ENCODE measurements around the gene CYP4F22.
"Not testable (repeated sequence)": the region's sequence is repeated elsewhere in the genome, so short reads cannot be mapped to it uniquely, and the experiment has no call there.

The CYP4F22 gene

GRCh38 chr19:15508035-15508710 lies at the start of gene CYP4F22:
Gene CYP4F22, plus strand, starts transcription at chr19:15508525. Its CDS starts 16,812 bp downstream, at chr19:15525337.
- no peak for DNase-seq

DNA sequence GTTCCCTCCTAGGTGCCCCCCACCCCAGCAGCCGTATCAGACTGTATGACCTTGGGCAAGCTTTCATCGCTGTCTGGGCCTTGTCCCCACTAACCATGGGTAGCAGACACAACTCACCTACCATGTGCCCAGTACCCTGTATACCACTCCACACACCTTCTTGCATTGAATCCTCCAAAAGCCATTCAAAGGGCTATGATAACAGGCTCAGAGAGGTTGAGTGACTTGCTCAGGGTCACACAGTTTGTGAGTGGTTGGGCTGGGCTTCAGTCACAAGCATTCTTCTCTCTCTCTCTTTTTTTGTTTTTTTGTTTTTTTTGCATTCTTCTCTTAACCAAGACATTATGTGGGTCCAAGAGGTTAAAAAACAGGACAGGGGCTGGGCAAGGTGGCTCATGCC lies 46.6 kb upstream of the CYP4F22 start:
- no peak for DNase-seq

DNA sequence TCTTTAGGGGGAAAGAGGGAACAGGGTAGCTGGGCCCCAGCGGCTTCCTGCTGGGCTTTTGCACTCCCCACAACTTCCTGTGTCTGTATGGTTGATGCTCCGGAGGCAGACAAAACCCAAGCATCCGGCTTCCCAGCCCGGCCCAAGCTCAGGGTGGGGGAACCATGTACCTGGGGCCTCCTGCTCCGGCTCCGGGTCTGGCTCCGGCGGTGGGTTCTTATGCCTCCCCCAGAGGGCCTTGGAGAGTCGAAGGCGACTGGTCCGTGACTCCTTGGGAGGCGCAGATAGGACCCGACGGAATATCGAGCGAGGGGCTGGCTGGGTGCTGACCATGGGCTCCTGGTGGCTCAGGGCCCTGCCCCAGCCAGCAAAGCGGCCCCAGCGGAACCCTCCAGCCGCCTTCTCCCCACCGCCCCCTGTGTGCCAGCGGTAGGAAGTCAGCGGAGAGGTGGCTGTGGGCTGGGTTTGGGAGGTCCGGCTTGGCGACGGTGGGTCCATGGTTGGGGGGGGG lies 44.4 kb upstream of the CYP4F22 start:
- no peak for DNase-seq

- no peak for DNase-seq
Observed at GRCh38 chr19:15464394-15465385, 43.6 kb upstream of the CYP4F22 start, which contains the start of gene RASAL3. Gene RASAL3, minus strand, starts transcription at chr19:15464544. Its CDS starts 186 bp downstream, at chr19:15464358.

DNA sequence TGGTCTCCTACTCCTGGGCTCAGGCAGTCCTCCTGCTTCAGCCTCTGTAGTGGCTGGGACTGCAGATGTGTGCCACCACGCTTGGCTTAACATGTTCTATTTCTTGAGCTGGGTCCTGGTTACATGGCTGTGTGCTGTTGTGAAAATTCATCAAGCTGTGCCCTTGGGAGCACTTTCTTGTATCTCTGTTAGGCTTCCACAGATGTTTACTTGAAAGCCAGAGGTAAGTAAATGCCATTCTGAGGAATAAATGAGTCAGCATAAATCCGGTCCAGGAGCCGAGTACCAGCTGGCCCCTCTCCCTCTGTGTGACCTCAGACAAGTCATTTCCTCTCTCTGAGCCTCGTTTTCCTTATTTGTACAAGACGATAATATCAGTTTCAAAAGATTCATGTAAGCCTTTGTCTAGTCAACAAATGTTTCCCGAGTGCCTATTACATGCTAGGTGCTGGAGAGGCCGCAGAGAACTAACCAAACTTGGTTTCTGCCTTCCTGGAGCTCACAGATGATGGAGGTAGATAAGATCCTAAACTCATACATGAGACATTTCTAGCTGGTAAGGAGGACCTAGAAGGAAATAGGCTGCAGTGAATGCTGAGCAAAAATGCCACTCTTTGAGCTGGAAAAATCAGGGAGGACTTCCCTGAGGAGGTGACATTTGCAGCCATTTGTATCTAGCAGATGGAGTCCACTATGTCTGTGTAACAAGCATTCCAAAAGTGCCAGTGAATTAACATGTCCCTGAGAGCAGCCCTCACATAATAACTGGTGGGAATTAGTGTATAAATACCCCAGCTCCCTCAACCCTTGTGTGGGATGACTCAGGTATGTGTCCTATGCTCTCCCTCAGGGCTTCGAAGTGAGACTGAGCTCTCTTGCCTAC lies 41.2 kb upstream of the CYP4F22 start:
- no peak for DNase-seq

GRCh38 chr19:15467734-15468214 lies 40.6 kb upstream of the CYP4F22 start:
- no peak for DNase-seq

GRCh38 chr19:15468675-15469512 lies 39.4 kb upstream of the CYP4F22 start:
- DNase-seq: no peak

DNA sequence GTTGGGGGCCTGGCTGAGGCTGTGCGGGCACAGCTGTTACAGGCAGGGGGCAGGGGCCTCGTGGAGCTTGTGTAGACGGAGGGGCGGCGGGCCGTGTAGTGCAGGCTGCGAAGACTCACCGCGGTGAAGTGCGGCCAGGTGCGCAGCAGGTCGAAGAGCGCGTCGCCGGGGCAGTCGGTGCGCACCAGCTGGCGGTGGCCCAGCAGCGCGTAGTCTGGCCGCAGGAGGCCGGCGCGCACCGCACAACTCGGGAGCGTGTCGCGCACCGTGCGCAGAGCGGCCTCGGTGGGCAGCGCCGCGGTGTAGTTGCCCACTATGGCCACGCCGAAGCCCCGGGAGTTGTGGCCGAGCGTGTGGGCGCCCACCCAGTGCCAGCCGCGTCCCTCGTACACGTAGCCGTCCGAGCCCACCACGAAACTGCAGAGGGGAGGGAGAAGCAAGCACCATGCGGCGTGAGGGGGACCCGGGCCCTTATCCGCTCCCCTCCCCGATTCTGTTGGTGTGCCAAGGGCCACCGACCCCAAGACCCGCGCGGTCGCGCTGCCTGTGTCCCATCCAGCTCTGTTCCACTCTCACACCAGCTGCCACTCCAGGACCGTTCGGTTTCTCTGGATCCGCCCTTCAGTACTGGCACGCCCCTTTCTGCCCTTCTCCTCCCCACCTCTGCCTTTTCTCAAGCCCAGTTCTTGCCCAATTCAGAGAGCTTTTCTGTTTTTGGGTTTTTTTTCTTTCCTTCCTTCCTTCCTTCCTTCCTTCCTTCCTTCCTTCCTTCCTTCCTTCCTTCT lies 38.6 kb upstream of the CYP4F22 start:
- DNase-seq: no peak

GRCh38 chr19:15471639-15472101 lies 36.7 kb upstream of the CYP4F22 start:
- DNase-seq: no peak

- DNase-seq: not testable (repeated sequence)
Observed at GRCh38 chr19:15473821-15474220, 34.5 kb upstream of the CYP4F22 start.

DNA sequence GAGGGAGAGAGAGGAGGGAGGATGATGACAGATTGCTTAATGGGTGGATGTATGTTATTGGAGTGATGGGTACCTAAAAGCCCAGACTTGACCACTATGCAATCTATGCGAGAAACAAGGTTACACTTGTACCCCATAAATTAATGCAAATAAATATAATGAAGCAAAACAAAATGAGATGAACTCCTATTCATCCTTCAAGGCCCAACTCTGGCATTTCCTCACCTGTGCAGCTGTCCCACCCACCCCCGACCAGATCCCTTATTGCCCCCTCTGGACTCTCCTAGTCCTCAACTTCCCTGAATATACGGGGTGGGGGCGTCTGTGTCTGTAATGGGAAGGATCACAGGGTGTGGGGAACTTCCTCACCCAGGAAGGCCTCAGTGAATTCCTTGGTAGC lies 33.2 kb upstream of the CYP4F22 start:
- no peak for DNase-seq

GRCh38 chr19:15475611-15476010 lies 32.7 kb upstream of the CYP4F22 start:
- DNase-seq: no peak

GRCh38 chr19:15476325-15476724 lies 32.0 kb upstream of the CYP4F22 start:
- DNase-seq: no peak

- no peak for DNase-seq
Observed at GRCh38 chr19:15479391-15480345, 28.7 kb upstream of the CYP4F22 start, which contains the start of gene PGLYRP2. Gene PGLYRP2, minus strand, starts transcription at chr19:15479501. Its CDS starts 130 bp downstream, at chr19:15479371.

DNA sequence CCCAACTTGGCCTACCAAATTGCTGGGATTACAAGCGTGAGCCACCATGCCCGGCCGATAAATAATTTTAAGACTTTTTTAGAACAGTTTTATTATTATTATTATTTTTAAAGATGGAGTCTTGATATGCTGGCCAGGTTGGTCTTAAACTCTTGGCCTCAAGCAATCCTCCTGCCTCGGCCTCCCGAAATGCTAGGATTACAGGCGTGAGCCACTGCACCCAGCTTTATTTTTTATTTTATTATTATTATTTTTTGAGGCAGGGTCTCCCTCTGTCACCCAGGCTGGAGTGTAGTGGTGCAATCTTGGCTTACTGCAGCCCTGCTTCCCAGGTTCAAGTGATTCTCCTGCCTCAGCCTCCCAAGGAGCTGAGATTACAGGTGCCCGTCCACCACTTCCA lies 27.3 kb upstream of the CYP4F22 start:
- DNase-seq: not testable (repeated sequence)

- not testable (repeated sequence) for DNase-seq
Observed at GRCh38 chr19:15485768-15486167, 22.6 kb upstream of the CYP4F22 start.

- DNase-seq: no peak
Observed at GRCh38 chr19:15487038-15487437, 21.3 kb upstream of the CYP4F22 start.

DNA sequence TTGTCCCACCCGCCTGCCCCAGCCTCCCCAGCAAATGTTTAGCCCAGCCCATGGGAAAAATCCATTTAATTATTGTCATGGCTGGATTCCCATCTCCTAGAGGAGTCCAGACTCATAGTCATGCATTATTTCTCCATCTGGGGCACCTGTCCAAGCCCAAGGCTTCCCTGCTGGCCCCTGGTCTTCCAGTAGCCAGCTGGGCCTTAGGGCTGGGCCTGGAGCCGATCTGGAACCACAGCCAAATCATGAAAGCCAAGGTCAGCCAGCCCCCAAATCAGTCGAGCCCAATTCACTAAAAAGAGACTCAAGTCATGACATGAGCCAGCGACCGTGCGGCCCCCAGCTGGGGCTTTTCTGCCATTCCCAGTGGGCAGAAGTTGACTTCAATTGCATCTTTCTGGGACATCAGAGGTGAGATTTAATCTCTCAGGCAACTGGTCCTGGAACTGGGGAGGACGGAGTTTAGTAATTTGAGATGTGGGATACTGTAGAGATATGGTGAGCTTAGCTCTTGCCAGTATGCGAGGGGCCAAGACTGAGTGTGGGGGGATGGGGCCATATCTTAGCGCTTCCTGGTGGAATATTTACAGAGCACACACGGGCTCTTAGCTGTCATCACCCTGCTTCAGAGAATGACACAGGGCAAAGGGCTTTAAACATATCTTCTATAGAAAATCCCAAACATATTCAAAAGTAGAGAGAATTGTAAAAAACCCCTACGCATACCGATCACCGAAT lies 19.7 kb upstream of the CYP4F22 start:
- DNase-seq: no peak

Measured in NCI-H2227 treated with DMSO at 0.1 percent for 48 hours (cell line).